ENCODE data around the gene SPSB2.
"Not testable (repeated sequence)": the region's sequence is repeated elsewhere in the genome, so short reads cannot be mapped to it uniquely, and the experiment has no call there.

- not testable (repeated sequence) for TF ChIP-seq CTCF (IDR thresholded peaks at IDR 0.05; ENCODE audit: low read depth, low read length); EZH2phosphoT487 (IDR thresholded peaks at IDR 0.05; ENCODE audit: low read depth)
These were observed 19.6 kb upstream of the SPSB2 start for GRCh38 chr12:6892683-6893082.
